Stomach (tissue), 4 donors: ENCODE measurements around the gene ST6GALNAC5.

ENCODE experiments used
- CTCF ChIP-seq, 7 experiments: fragments of 450-650 bp in 4 of 7; fragments of 200-600 bp in 3 of 7; sonication (generic) in 3 of 7; IDR thresholded peaks; one replicate each; pipeline ENCODE4 v1.5.1; 2016 to 2019; ENCODE audit warnings: antibody characterized with exemption in 7 of 7, control low read depth in 2 of 7, mild to moderate bottlenecking in 1 of 7
- EP300 ChIP-seq: sonication (generic); formaldehyde crosslinking; IDR thresholded peaks from one replicate; pipeline ENCODE4 v1.6.1; 2017; ENCODE audit warnings: antibody characterized with exemption
- POLR2A ChIP-seq, 4 donors: fragments of 450-650 bp; IDR thresholded peaks; one replicate each; pipeline ENCODE4 v1.6.1; 2016; ENCODE audit warnings: antibody characterized with exemption in 4 of 4, control low read depth in 2 of 4, mild to moderate bottlenecking in 1 of 4, moderate library complexity in 1 of 4
- POLR2AphosphoS5 ChIP-seq, 3 donors: sonication (generic); formaldehyde crosslinking; IDR thresholded peaks; one replicate each; pipeline ENCODE4 v1.6.1; 2016; ENCODE audit warnings: antibody characterized with exemption in 3 of 3

GRCh38 chr1:76864383-76864782, 2.9 kb upstream of the ST6GALNAC5 start:
- no peak for TF ChIP-seq CTCF (IDR thresholded peaks at IDR 0.05)
- no peak for TF ChIP-seq POLR2A (IDR thresholded peaks at IDR 0.05)
- TF ChIP-seq POLR2AphosphoS5 (IDR thresholded peaks at IDR 0.05), result no peak
- no peak for TF ChIP-seq EP300
